GM12878 (cell line): ENCODE measurements around the gene CLIC6.

Experiments
- ATF3 ChIP-seq: IDR thresholded peaks from 2 replicates; pipeline ENCODE4 v1.6.1; 2011; ENCODE audit warnings: low read depth, mild to moderate bottlenecking, low read length, moderate library complexity, borderline replicate concordance; ENCODE audit errors: extremely low read depth
- CTCF ChIP-seq, 3 experiments: IDR thresholded peaks in 2 of 3; conservative IDR thresholded peaks in 1 of 3; 2 replicates each; pipeline ENCODE4 v1.5.1; 2011; ENCODE audit warnings: low read depth in 3 of 3, low read length in 3 of 3, mild to moderate bottlenecking in 3 of 3, control low read depth in 2 of 3, moderate library complexity in 2 of 3, inconsistent platforms in 1 of 3, mixed read lengths in 1 of 3; ENCODE audit not compliant: control insufficient read depth in 2 of 3, insufficient read depth in 1 of 3; ENCODE audit errors: extremely low read depth in 1 of 3
- EGR1 ChIP-seq, 2 experiments: IDR thresholded peaks; 1 replicate in 1 of 2; 2 replicates in 1 of 2; pipeline ENCODE4 v1.6.1; 2011 to 2012; ENCODE audit warnings: low read depth in 2 of 2, low read length in 2 of 2, borderline replicate concordance in 1 of 2, mild to moderate bottlenecking in 1 of 2, moderate library complexity in 1 of 2
- NR2F1 ChIP-seq: fragments of 450-650 bp; conservative IDR thresholded peaks from 2 replicates; pipeline ENCODE4 v1.6.1; 2017; ENCODE audit warnings: mild to moderate bottlenecking
- POLR2A ChIP-seq: IDR thresholded peaks from 2 replicates; pipeline ENCODE4 v1.6.1; 2011; ENCODE audit warnings: low read depth, mild to moderate bottlenecking, low read length
- RCOR1 ChIP-seq: conservative IDR thresholded peaks from 2 replicates; pipeline ENCODE4 v1.6.1; 2012; ENCODE audit warnings: low read depth, low read length, improper control_type of control experiment
- SIX5 ChIP-seq: IDR thresholded peaks from 2 replicates; pipeline ENCODE4 v1.6.1; 2011; ENCODE audit warnings: mild to moderate bottlenecking, low read depth, low read length, moderate library complexity; ENCODE audit not compliant: severe bottlenecking
- YY1 ChIP-seq: IDR thresholded peaks from 2 replicates; pipeline ENCODE4 v1.6.1; 2011; ENCODE audit warnings: low read depth, mild to moderate bottlenecking, low read length
- ZNF24 ChIP-seq: fragments of 450-650 bp; IDR thresholded peaks from 2 replicates; pipeline ENCODE4 v1.6.1; 2017; ENCODE audit warnings: antibody characterized with exemption, mild to moderate bottlenecking
- TF ChIP-seq, protein P1 (sequence below): IDR thresholded peaks from 2 replicates; pipeline ENCODE4 v1.6.1; 2012; ENCODE audit warnings: mild to moderate bottlenecking, low read depth, low read length
- TF ChIP-seq, protein P2 (sequence below): IDR thresholded peaks from 2 replicates; pipeline ENCODE4 v1.6.1; 2012; ENCODE audit warnings: improper control_type of control experiment, low read depth, low read length; ENCODE audit not compliant: insufficient replicate concordance

- TF ChIP-seq EGR1 (IDR thresholded peaks at IDR 0.05; ENCODE audit: borderline replicate concordance in 1 of 2, low read depth in 2 of 2, low read length in 2 of 2) = no peak
- TF ChIP-seq NR2F1 = no peak
- TF ChIP-seq ZNF24 = no peak
- no peak for TF ChIP-seq CTCF (IDR thresholded peaks at IDR 0.05 in 2 of 3, conservative IDR thresholded peaks at IDR 0.05 in 1 of 3; ENCODE audit: control insufficient read depth in 2 of 3, extremely low read depth in 1 of 3, insufficient read depth in 1 of 3, low read depth in 3 of 3, low read length in 3 of 3)
- TF ChIP-seq YY1 = no peak
- no peak for TF ChIP-seq POLR2A
- no peak for TF ChIP-seq ATF3
- TF ChIP-seq, protein P1, sequence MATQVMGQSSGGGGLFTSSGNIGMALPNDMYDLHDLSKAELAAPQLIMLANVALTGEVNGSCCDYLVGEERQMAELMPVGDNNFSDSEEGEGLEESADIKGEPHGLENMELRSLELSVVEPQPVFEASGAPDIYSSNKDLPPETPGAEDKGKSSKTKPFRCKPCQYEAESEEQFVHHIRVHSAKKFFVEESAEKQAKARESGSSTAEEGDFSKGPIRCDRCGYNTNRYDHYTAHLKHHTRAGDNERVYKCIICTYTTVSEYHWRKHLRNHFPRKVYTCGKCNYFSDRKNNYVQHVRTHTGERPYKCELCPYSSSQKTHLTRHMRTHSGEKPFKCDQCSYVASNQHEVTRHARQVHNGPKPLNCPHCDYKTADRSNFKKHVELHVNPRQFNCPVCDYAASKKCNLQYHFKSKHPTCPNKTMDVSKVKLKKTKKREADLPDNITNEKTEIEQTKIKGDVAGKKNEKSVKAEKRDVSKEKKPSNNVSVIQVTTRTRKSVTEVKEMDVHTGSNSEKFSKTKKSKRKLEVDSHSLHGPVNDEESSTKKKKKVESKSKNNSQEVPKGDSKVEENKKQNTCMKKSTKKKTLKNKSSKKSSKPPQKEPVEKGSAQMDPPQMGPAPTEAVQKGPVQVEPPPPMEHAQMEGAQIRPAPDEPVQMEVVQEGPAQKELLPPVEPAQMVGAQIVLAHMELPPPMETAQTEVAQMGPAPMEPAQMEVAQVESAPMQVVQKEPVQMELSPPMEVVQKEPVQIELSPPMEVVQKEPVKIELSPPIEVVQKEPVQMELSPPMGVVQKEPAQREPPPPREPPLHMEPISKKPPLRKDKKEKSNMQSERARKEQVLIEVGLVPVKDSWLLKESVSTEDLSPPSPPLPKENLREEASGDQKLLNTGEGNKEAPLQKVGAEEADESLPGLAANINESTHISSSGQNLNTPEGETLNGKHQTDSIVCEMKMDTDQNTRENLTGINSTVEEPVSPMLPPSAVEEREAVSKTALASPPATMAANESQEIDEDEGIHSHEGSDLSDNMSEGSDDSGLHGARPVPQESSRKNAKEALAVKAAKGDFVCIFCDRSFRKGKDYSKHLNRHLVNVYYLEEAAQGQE = no peak
- no peak for TF ChIP-seq SIX5
- TF ChIP-seq, protein P2, sequence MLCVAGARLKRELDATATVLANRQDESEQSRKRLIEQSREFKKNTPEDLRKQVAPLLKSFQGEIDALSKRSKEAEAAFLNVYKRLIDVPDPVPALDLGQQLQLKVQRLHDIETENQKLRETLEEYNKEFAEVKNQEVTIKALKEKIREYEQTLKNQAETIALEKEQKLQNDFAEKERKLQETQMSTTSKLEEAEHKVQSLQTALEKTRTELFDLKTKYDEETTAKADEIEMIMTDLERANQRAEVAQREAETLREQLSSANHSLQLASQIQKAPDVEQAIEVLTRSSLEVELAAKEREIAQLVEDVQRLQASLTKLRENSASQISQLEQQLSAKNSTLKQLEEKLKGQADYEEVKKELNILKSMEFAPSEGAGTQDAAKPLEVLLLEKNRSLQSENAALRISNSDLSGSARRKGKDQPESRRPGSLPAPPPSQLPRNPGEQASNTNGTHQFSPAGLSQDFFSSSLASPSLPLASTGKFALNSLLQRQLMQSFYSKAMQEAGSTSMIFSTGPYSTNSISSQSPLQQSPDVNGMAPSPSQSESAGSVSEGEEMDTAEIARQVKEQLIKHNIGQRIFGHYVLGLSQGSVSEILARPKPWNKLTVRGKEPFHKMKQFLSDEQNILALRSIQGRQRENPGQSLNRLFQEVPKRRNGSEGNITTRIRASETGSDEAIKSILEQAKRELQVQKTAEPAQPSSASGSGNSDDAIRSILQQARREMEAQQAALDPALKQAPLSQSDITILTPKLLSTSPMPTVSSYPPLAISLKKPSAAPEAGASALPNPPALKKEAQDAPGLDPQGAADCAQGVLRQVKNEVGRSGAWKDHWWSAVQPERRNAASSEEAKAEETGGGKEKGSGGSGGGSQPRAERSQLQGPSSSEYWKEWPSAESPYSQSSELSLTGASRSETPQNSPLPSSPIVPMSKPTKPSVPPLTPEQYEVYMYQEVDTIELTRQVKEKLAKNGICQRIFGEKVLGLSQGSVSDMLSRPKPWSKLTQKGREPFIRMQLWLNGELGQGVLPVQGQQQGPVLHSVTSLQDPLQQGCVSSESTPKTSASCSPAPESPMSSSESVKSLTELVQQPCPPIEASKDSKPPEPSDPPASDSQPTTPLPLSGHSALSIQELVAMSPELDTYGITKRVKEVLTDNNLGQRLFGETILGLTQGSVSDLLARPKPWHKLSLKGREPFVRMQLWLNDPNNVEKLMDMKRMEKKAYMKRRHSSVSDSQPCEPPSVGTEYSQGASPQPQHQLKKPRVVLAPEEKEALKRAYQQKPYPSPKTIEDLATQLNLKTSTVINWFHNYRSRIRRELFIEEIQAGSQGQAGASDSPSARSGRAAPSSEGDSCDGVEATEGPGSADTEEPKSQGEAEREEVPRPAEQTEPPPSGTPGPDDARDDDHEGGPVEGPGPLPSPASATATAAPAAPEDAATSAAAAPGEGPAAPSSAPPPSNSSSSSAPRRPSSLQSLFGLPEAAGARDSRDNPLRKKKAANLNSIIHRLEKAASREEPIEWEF = no peak
- TF ChIP-seq RCOR1 = no peak
Observed at GRCh38 chr21:34692458-34693020, 23.7 kb downstream of the CLIC6 start.
